NCI-H128 (cell line): ENCODE data around the gene HS6ST2.
A peak's percentile ranks its signal among the peaks of the same experiment; 100 is the strongest.

Experiments used
- DNase-seq: peaks from one replicate; lab custom pipeline; 2025; ENCODE audit not compliant: unreplicated experiment; lab: John Stamatoyannopoulos, UW

HS6ST2 gene

DNA sequence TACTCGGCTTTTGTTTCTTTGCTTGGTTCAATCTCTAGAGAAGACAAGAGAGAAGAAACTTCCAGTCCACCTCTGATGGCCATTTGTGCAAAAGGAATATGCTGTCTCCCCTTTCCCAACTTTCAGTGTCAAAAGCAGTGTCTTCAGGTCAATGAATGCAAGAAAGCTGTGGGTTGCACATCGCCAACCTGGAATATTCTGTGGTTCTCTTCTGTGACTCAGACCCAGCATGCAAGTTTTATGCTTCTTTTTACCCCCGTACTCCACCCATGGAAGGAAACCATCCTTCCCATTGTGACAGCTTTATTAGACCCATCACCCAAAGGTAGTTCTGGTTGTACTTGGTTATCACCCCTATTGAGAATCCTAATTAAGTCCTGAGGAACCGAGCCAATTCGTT is 334.0 kb downstream of the HS6ST2 start:
- no peak for DNase-seq

DNA sequence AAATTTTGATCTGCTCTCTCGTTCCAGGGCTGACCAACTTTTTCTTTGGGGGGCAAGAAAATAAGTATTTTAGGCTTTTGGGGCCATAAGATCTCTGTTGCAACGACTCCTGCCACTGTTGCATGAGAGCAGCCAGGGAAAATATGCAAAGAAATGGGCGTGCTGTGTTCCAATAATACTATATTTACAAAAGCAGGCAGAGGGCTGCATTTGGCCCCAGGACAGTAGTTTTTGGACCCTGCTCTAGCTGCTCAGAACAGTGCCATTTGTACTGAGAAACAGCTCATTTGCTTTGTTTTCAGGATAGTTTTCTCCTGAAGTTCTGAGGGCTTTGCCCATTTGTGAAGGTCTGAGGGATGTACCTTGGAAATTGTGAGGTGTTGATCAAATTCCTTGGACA is 334.5 kb downstream of the HS6ST2 start:
- DNase-seq: no peak

DNA sequence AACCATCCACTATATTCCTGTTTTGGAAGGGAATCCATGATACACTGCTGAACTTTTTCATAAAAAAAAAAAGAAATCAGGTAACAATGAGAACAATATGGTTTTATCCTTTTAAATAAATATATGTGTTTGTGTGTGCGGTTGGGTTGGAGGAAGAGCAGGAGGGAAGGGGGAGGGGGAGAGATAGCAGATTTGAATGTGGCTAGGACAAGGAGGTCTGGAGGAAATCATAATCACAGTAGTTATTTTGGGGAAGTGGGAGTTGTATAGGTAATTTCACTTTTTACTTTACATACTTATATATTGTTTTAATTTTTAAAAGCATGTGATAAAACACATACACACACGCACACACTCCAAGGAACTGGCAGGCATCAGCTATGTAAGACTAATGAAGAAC is 335.1 kb downstream of the HS6ST2 start:
- no peak for DNase-seq

DNA sequence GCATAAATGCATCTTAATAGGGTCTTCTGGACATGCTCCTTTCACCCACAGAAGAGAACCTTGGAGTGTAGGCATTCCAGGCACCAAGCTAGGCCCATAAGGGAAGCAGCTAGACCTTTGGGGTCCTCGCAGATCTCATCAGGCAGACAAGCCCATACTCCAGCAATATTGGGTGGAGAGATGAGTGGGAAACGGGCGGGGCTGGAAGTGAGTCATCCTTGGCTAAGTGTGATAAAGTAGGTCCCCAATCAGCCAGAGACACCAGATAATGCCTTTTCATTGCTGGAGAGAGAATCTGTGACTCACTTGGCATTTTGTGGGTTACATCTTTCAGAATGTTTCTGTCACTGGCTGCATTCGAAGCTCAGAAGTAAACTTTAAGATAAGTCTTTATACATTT is 336.3 kb downstream of the HS6ST2 start:
- DNase-seq: no peak

DNA sequence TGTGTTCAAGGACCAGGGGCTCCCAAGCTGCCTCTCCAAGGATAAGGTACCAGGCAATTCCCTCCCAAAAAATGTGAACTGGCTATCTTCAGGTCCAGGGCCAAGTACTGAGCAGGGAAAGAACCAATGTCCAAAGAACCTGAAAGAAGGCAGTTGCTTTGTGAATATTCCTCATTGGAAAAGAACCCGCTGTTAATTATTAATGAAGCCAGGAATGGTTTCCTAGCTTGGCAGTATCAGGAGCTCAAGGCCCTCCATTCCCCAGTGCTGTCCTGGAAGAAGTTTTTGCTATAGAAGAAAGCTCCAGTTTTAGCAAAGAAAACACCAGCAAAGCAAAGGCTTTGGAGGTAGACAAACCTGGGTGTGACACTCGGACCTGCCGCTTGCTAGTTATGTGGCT is 339.6 kb downstream of the HS6ST2 start:
- no peak for DNase-seq

DNA sequence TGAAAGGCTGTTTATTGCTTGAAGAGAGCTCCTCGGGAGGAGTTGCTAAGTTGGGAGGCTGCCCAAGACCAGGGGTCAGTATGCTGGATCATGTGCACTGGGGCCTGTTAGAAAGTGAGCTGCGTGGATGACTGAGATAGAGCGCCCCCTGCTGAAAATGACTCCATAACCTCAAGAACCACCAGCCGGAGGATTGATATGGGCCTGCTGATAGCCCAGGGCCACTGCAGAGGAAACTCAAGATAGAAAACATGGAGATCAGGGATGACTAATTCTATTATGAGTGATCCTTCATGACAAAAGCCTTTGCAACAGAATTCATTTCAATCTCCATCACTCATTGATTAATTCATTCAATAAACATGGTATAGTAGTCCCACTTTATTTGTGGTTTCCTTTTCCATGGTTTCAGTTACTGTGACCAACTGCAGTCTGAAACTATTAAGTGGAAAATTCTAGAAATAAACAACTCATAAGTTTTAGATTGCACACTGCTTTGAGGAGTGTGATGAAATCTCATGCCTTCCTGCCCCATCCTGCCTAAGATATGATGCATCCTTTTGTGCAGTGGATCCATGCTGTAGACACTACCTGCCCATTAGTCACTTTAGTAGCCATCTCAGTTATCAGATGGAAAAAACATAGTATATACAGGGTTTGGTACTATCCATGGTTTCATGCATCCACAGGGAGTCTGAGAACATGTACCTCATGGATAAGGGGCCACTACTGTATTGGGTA is 342.9 kb downstream of the HS6ST2 start:
- no peak for DNase-seq

DNA sequence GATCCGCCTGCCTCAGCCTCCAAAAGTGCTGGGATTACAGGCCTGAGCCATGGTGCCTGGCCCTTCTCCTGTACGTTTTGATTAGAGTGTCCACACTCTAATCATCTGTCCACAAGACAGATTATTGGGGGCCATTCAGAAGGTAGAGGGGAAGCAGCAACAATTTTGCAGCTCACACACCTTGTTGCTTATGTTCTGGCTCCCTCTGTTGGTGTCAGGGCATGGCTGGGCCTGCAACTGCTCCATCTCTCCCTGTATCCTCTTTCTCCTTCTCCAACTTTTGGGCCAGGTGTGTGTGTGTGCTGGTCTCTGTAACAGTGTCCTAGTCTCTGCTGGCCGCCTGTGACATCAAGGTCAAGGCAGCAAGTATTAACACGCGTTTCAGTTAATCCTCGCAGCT is 344.1 kb downstream of the HS6ST2 start:
- DNase-seq: peak; percentile 6

DNA sequence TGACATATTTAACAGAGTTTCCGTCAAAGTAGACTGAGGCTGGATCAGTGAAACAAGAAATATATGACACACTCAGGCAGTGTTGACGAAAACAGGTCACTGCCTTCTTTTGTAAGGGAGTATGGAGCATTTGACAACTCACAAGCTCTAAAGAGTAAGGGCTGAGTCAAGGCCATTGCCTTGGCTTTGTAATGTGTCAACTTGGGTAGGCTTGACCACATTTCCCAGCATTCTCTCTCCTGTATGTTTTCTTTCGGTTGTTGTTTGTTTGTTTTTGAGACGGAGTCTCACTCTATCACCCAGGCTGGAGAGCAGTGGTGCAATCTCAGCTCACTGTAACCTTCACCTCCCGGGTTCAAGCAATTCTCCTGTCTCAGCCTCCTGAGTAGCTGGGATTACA is 344.6 kb downstream of the HS6ST2 start:
- no peak for DNase-seq

DNA sequence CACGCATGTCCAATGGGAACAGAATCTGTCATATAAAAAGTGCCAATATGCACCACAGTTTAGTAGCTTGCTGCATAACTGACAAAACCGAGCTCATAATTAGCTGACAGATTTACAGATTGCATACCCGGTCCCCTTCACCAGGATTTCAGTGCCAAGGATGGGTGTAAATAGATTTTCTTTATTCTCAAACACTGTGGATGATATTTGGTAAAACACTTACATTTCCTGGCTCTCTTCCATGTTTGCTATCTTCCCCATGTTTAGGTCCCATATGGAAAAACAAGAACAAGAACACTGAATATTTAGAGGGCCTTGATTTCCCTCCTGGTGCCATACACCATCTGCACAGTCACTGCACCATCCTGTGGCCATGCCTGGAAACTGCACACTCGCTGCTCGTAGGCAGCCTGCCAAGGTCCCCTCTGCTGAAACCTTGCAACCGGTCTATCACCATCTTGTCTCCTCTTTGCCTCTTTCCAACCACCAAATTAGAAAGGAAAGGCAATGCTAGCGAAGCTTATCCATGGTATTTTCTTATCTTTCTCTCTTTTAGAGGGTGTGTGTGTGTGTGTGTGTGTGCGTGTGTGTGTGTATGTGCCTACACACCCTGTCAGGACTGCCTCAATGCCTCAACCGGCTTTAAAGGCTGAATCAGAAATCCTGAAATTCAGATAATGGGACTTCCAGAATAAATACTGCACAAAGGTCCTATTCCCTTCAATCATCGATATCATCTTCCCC is 345.4 kb downstream of the HS6ST2 start:
- peak; percentile 28 for DNase-seq

DNA sequence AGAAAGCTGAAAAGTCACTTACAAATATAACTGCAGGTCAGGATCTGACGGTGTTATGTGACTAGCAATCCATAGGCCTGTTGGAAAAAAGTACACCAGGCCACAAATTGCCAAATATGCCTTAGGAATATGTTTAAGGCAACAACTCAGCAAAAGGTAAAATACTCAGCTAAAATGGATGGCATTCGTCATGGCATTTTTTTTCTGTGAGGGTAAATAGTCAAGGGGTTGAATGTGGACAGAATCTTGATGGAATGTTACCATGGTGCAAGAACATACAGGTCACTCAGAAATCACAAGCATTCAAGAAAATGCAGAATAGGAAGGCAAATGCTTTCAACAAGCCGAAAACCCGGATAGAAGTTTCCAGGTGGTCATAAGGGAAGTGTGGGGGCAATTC is 347.9 kb downstream of the HS6ST2 start:
- no peak for DNase-seq

DNA sequence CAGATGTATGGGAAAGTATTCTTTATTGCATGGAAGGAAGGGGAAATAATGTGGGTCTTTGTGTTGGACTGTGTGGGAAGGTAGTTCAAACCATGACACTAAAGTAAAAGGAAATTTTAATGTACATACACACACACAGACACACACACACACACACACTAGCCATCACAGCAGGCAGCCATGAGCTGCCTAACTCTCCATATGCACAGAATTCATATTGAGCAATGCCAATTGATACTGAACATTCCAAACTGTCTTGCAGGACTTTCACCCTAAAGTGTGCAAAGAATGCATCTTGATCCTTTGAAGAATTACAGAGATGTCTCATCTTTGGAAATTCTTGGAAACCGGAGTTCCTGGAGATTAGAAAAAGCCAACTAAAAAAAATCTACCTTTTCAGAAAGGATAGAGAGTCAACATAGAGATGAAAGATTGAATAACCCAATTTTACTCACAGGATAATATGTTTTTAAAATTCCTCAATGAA is 349.0 kb downstream of the HS6ST2 start:
- no peak for DNase-seq

DNA sequence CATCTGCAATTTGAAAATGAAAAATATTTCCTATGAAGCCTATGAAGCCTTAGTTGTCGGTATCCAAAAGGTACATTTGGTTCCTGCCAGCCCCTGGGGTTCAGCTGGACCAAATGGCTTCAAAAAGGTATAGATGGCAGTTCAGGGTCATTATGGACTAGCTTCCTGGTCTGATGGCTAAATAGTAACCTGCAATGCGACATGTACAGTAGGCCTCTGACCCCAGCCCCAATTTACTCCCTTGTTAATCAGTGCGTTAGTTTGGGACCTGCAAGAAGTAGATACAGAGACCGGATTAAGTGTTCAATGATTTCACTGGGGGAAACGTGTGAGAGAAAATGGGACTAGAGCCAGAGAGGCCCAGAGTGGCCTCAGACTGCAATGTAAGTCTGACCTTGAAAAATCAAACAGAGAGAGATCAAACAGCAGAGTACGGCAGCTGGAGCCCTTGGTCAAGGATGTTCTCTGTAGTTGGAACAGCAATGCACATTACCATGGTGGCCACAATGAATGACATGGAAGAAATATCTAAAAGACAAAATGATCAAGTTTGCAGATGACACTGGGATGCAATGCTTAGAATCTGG is 354.6 kb downstream of the HS6ST2 start:
- DNase-seq: no peak

DNA sequence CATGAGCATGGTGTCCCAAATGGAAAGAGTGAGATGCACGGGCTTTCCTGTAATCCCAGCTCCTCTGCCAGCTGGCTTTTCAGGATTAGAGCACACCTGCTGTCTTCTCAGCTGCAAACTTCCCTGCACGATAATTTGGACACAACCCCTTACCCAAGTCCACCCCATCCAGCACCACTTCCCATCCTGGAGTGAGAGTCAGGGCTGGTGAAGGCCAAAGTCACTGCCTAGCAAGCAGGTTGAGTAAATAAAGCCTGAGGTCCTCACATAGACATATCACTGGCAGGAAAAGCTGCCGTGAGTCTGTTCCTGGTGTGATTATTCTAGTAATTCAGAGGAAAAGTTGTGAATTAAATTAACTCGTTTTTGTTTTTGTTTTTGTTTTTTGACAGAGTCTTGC is 355.7 kb downstream of the HS6ST2 start:
- DNase-seq: no peak

DNA sequence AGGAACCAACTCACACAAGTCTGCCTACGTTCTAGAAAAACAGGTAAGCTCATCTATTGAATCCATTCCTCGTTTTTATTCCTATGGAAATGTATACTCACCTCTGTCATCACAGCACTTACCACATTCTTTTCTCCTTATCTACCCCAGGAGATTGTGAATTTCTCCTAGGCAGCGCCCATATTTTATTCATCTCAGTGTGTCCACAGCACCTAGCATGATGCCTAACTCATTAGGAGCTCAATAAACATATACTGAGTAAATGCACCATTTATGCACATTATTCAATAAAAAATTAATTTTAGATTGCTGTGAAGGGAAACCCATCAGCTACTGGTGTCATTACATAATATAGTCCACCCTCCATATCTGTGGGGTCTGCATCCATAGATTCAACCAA is 363.4 kb downstream of the HS6ST2 start:
- no peak for DNase-seq

DNA sequence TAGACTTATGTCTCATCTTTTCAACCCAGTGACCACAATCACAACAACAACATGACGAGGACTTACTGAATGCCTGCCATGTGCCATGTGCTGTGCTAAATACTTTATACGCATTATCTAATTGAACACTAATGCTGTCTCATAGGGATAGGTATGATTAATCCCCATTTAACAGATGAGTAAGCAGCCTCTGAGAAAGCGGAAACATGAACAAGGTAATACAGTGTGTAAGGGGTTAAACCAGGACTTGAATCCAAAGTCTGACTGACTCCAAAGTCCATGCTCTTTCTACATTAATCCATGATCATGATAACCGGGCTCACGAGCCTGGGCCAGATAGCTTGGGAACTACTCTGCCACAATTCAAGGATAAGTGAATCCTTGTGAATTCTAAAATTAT is 364.3 kb downstream of the HS6ST2 start:
- DNase-seq: no peak

DNA sequence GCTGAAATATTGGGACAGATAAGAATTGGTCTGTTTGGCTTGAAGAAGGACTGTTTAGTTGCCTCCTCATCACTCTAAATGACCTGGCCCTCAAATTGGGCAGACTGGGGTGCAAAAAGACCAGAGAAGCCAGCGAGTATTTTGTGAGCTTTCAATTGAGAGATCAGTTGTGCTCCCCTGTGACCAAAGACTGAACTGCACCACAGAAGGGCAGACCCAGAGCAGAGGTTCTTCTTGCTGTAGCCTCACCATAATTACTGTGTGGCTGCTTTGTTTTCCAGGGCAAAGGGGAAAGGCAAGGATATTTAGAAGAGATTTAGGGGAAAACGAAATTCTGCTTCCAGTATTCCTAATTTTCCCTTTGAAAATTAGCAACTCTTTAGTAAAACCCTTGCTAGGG is 365.5 kb downstream of the HS6ST2 start:
- DNase-seq: peak; percentile 47

DNA sequence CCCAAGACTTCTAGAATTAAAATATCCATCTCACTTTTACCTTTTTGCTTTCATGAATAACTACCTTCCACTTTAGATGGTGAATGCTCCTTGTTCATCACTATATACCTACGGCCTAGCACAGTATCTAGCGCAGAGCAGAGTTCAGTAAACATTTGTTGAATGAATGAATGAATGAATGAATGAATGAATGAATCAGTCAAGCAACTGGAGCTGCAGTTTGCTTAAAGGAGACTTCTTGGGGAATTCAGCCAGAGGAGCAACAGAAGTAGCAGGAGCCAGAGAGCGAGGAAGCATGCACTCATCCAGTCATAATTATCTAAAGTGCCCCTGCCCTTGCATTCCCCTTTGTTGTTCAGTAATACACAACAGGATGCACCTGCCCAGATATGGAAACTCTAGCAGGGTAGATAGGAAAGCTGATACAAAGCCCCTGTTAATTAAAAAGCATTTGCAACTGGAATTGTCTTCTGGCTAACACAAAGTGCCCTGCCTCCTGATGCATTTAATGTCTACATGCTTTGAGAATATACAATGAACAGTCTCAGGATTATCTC is 366.6 kb downstream of the HS6ST2 start:
- DNase-seq: peak; percentile 65

DNA sequence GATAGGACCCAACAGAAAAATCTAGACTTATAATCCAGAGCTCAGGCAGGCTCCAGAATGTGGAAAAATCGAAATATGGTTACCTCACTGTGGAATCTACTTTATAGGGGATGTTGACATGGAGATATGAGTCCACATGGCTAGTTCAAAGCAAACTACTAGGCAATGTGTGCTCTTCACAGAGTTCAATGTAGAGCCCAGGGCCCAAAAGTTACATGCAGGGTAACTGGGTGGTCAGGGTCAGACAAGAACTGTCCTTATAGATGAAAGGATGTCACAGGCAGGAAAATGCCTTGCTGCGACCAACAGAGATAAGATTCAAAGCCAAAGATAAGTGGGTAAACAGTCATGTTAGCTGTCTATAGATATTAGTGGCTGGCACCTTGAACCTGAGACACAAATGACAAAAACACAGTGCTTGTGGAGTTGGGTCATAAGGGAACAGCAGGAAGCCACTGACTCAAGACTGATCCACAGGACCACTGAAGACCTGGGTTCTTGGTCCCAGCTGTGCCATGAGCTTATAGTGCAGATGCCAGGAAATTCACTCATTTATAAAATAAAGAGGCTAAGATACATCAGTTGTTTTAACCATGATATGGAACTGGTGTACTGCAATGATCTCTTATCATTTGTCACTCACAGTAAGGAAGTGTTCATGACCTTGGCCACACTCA is 367.9 kb downstream of the HS6ST2 start:
- no peak for DNase-seq

DNA sequence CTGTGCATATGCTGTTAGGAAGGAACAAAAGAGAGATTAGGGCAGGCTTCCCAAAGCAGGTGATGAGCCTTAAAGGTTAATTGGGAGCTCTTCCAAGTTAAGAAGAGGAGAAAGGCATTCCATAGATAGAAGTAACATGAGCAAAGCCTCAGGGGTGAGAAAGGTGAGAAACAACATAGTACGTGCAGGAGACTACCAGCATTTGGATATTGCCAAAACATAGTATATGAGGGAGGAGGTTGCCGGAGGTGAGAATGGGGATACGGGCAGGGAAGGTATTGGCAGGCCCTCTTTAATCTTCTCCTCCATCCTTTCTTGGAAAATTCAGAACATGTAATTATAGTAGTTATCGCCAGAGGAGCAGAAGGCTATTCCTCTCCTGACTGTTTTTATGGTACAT is 373.5 kb downstream of the HS6ST2 start:
- no peak for DNase-seq

DNA sequence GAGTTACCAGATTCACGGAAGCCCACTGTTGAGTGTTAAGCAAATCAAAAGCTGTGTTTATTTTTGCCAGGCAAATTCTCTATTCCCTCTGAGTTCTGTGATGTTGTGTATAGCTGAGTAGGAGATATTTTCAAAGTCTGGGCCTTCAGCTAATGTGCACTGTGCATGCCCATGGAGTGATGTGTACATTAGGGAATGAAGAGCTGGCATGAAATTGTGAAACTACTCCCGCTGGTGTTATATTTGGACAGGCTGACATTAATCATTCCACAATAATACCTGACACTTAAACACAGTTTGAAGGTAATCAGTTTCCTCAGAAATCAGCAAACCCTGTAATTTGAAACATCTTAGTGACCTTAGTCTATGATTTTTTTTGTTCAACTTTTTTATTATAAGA is 381.5 kb downstream of the HS6ST2 start:
- peak; percentile 5 for DNase-seq
